ENCODE measurements around the gene TTLL1. TPM values are rescaled to one million over a fixed set of nuclear protein-coding genes. Genes with fewer than 3 reads are reported as not detected.

Gene TTLL1
- total RNA-seq, 4 donors from 2014 or later, result 1.1 to 3.8 (median 2.8) TPM

DNA sequence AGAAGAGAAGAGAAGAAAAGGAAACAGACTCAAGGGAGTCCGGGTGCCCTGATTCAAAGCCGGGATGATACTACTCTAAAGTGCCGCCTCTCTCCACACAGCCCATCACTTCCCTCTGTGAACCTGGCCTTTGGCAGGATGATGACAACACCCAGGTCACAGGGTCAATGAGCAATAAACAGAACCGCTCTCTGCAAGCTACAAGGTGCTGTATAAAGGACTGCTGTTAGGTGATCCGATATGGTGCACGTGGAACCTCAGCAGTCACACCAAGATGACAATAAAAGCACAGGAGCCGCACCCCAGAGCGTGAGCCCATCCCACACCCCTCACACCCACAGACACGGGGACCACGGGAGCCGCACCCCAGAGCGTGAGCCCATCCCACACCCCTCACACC is 10.7 kb downstream of the TTLL1 start:
- no peaks in the 10 kb centered on the region for H3K9me3 ChIP-seq
- H3K27me3 ChIP-seq, result no peaks in the 10 kb centered on the region
- TF ChIP-seq POLR2AphosphoS5 (IDR thresholded peaks at IDR 0.05) (peak in 1 of 3 donors; percentile 34), POLR2A (IDR thresholded peaks at IDR 0.05) (no peak)
- in situ Hi-C loops (cut with MboI; ENCODE audit: low pct_ligation_motif_present in 1 of 4, low pct_unique_long_range_greater_than_20kb in 1 of 4, low sequenced_read_pairs in 3 of 4), result no loop called here
- 0 to 71% methylated on average over 1 to 12 of the region's 12 CpGs for WGBS, 2 donors (ENCODE audit: low coverage in 1 of 2)
- no peak overlapping the region for H3K4me3 ChIP-seq
- H3K27ac ChIP-seq, result no peak overlapping the region
- intact Hi-C loops (cut with DNase I; ENCODE audit: low total_unique reads), result no loop called here
- no peaks in the 10 kb centered on the region for H3K36me3 ChIP-seq
- peaks cover 0 to 13% (median 3%) of the 10 kb centered on the region in 4 donors for H3K4me1 ChIP-seq
- DNase-seq, result peak; percentile 78

DNA sequence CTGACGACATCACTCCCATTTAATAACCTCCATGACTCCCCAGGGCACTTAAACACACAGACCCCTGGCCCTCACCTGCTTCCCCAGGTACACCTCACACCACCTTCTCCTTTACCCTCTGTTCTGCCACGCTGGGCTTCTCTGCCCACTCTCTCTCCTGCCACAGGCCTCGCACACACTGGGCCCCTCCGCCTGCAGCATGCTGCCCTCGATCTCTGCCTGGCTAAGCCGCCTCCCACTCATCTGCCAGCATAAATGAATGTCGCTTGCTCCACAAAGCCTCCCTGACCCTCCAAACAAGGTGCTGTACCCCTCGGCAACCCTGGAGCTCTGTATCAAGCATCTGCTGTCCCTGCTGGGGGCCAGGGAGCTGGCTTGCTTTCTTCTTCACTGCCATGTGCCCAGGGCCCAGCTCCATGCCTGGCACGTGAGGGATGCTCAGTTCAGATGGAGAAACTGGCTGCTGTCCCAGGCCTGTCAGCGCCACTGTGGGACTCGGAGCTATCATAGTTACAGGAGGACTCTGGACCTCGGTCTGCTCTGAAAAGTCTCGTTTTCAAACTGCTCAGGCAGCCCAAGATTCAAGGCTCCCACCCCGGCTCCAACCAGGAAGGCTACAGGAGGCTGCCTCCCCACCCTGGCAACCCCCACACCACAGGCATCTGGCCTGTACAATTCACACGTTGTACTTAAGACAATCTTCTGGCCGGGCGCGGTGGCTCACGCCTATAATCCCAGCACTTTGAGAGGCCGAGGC is 11.9 kb downstream of the TTLL1 start:
- intact Hi-C loops (cut with DNase I; ENCODE audit: low total_unique reads) (no loop called here), in situ Hi-C loops (cut with MboI; ENCODE audit: low pct_ligation_motif_present in 1 of 4, low pct_unique_long_range_greater_than_20kb in 1 of 4, low sequenced_read_pairs in 3 of 4) (no loop called here)
- H3K27ac ChIP-seq, result no peak overlapping the region
- peaks cover 0 to 13% (median 3%) of the 10 kb centered on the region in 4 donors for H3K4me1 ChIP-seq
- peak; percentile 19 for DNase-seq
- WGBS, 2 donors (ENCODE audit: low coverage in 1 of 2), result 64 to 100% methylated on average over 1 to 20 of the region's 20 CpGs
- H3K9me3 ChIP-seq, result no peaks in the 10 kb centered on the region
- TF ChIP-seq EP300 (IDR thresholded peaks at IDR 0.05; ENCODE audit: low read depth) (no peak), POLR2AphosphoS5 (IDR thresholded peaks at IDR 0.05) (no peak), POLR2A (IDR thresholded peaks at IDR 0.05) (no peak)
- TF ChIP-seq, protein P1, sequence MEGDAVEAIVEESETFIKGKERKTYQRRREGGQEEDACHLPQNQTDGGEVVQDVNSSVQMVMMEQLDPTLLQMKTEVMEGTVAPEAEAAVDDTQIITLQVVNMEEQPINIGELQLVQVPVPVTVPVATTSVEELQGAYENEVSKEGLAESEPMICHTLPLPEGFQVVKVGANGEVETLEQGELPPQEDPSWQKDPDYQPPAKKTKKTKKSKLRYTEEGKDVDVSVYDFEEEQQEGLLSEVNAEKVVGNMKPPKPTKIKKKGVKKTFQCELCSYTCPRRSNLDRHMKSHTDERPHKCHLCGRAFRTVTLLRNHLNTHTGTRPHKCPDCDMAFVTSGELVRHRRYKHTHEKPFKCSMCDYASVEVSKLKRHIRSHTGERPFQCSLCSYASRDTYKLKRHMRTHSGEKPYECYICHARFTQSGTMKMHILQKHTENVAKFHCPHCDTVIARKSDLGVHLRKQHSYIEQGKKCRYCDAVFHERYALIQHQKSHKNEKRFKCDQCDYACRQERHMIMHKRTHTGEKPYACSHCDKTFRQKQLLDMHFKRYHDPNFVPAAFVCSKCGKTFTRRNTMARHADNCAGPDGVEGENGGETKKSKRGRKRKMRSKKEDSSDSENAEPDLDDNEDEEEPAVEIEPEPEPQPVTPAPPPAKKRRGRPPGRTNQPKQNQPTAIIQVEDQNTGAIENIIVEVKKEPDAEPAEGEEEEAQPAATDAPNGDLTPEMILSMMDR (IDR thresholded peaks at IDR 0.05), result no peak
- H3K36me3 ChIP-seq, result no peaks in the 10 kb centered on the region
- no peaks in the 10 kb centered on the region for H3K27me3 ChIP-seq
- H3K4me3 ChIP-seq, result no peak overlapping the region

DNA sequence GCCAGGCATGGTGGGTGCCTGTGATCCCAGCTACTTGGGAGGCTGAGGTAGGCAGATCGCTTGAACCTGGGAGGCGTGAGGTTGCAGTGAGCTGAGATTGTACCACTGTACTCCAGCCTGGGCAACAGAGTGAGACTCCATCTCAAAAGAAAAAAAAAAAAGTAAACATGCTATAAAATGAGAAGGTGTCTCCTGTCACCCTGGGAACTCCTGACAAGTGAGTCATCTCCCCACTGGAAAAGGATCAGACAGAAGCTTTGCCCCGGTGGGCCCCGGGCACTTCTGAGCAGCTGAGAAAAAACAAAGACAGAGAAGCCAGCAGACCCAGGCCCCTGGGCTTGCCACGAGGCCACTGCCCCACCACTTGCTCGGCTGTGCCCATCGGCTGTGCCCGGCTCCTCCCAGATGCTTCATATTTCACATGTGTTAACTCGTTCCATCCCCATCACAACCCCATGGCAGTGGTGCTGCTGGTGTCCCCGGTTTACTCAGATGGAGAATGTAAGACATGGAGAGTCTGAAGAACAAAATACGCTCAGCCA is 22.3 kb downstream of the TTLL1 start:
- intact Hi-C loops (cut with DNase I; ENCODE audit: low total_unique reads), result no loop called here
- Histone ChIP-seq H3K27ac (no peak overlapping the region), H3K9me3 (no peaks in the 10 kb centered on the region), H3K36me3 (no peaks in the 10 kb centered on the region), H3K4me3 (no peak overlapping the region), H3K4me1 (no peaks in the 10 kb centered on the region), H3K27me3 (no peaks in the 10 kb centered on the region)
- in situ Hi-C loops (cut with MboI; ENCODE audit: low pct_ligation_motif_present in 1 of 4, low pct_unique_long_range_greater_than_20kb in 1 of 4, low sequenced_read_pairs in 3 of 4), result no loop called here
- WGBS, 2 donors (ENCODE audit: low coverage in 1 of 2), result 83% methylated on average over 11 of the region's 11 CpGs; no CpG with 5 or more reads in 1 of the 2 donors
- TF ChIP-seq POLR2AphosphoS5 (IDR thresholded peaks at IDR 0.05) (no peak), POLR2A (IDR thresholded peaks at IDR 0.05) (no peak), EP300 (IDR thresholded peaks at IDR 0.05; ENCODE audit: low read depth) (no peak)
- TF ChIP-seq, protein P1 (IDR thresholded peaks at IDR 0.05), result no peak
- no peak for DNase-seq

DNA sequence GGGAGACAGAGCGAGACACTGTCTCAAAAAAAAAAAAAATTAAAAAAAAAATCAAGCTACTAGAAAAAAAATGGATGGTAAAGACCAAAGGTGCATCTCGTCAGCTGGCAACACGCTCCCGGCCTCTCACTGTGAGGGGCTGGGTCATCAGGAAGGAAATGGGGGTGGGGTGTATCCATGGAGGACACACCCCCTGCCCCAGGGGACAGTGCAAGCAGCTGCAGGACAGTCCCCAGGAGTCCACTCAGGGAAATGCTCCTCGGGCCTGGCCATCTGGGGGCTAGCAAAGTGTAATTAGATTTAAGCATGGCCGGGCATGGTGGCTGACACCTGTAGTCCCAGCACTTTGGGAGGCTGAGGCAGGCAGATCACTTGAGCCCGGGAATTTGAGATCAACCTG is 23.1 kb downstream of the TTLL1 start:
- H3K9me3 ChIP-seq, result no peaks in the 10 kb centered on the region
- no peak overlapping the region for H3K27ac ChIP-seq
- intact Hi-C loops (cut with DNase I; ENCODE audit: low total_unique reads), result no loop called here
- H3K4me1 ChIP-seq, result no peaks in the 10 kb centered on the region
- WGBS, 2 donors (ENCODE audit: low coverage in 1 of 2), result 88% methylated on average over 7 of the region's 7 CpGs; no CpG with 5 or more reads in 1 of the 2 donors
- in situ Hi-C loops (cut with MboI; ENCODE audit: low pct_ligation_motif_present in 1 of 4, low pct_unique_long_range_greater_than_20kb in 1 of 4, low sequenced_read_pairs in 3 of 4), result no loop called here
- TF ChIP-seq, protein P1 (IDR thresholded peaks at IDR 0.05), result no peak
- no peak for TF ChIP-seq POLR2AphosphoS5 (IDR thresholded peaks at IDR 0.05)
- TF ChIP-seq POLR2A (IDR thresholded peaks at IDR 0.05), result no peak
- no peak for TF ChIP-seq EP300 (IDR thresholded peaks at IDR 0.05; ENCODE audit: low read depth)
- no peaks in the 10 kb centered on the region for H3K27me3 ChIP-seq
- DNase-seq, result no peak
- no peaks in the 10 kb centered on the region for H3K36me3 ChIP-seq
- no peak overlapping the region for H3K4me3 ChIP-seq
